Esophagus muscularis mucosa (tissue), 4 donors: ENCODE results near the gene SUPT20H. TPM values are rescaled to one million over a fixed set of nuclear protein-coding genes. Genes with fewer than 3 reads are reported as not detected.

Experiments
- DNase-seq: peaks from one replicate; pipeline ENCODE4 v3.0.0-alpha.2; 2017; ENCODE audit errors: extremely low spot score
- H3K27ac ChIP-seq, 4 donors: fragments of 200-600 bp; sonication (generic); replicated peaks in 1 of 4; 1 replicate in 3 of 4; 2 replicates in 1 of 4; pipeline ENCODE4 v1.5.1; 2016 to 2019; ENCODE audit warnings: mild to moderate bottlenecking in 1 of 4
- H3K27me3 ChIP-seq, 4 donors: fragments of 200-600 bp; sonication (generic); one replicate each; pipeline versions ENCODE4 v1.5.1 to v1.6.0; 2016 to 2019
- H3K36me3 ChIP-seq, 4 donors: fragments of 200-600 bp; sonication (generic); one replicate each; pipeline ENCODE4 v1.5.1; 2016 to 2019
- H3K4me1 ChIP-seq, 4 donors: fragments of 200-600 bp; sonication (generic); one replicate each; pipeline ENCODE4 v1.5.1; 2016 to 2019
- H3K4me3 ChIP-seq, 4 donors: fragments of 200-600 bp; sonication (generic); 1 replicate in 2 of 4; 2 replicates in 2 of 4; pipeline ENCODE4 v1.5.1; 2016 to 2019; ENCODE audit warnings: mild to moderate bottlenecking in 4 of 4, moderate library complexity in 1 of 4
- H3K9me3 ChIP-seq, 4 donors: fragments of 200-600 bp; sonication (generic); 1 replicate in 3 of 4; 2 replicates in 1 of 4; pipeline ENCODE4 v1.5.1; 2016 to 2019
- CTCF ChIP-seq, 3 experiments: fragments of 200-600 bp in 2 of 3; fragments of 450-650 bp in 1 of 3; sonication (generic) in 2 of 3; IDR thresholded peaks; one replicate each; pipeline ENCODE4 v1.5.1; 2017 to 2019; ENCODE audit warnings: antibody characterized with exemption in 3 of 3, mild to moderate bottlenecking in 2 of 3, moderate library complexity in 1 of 3
- EP300 ChIP-seq: sonication (generic); formaldehyde crosslinking; IDR thresholded peaks from one replicate; pipeline ENCODE4 v1.6.1; 2017; ENCODE audit warnings: antibody characterized with exemption
- POLR2A ChIP-seq: fragments of 450-650 bp; IDR thresholded peaks from one replicate; pipeline ENCODE4 v1.6.1; 2017; ENCODE audit warnings: antibody characterized with exemption, moderate library complexity, mild to moderate bottlenecking, low read depth
- POLR2AphosphoS5 ChIP-seq, 2 donors: sonication (generic); formaldehyde crosslinking; IDR thresholded peaks; one replicate each; pipeline ENCODE4 v1.6.1; 2017; ENCODE audit warnings: antibody characterized with exemption in 2 of 2
- WGBS: methylation state at CpG from one replicate; pipeline ENCODE4 v1.1.5; 2018; 5-methylcytosine and 5-hydroxymethylcytosine counted together
- intact Hi-C: fragments of 100-400 bp; cut with DNase I; formaldehyde crosslinking; loops from one replicate; pipeline ENCODE4 v1.15.1; 2023
- total RNA-seq, 4 donors: library from RNA; depleted of rRNA; stranded (reverse); fragments of >200 nt; gene quantifications; one replicate each; pipeline versions ENCODE4 v1.1.0 to v1.2.1, GENCODE V29; 2016

The SUPT20H gene
- total RNA-seq, 4 donors from 2014 or later: 23.0 to 37.4 (median 31.7) TPM

- no peak overlapping the region for H3K4me3 ChIP-seq
- no peak for DNase-seq
- intact Hi-C loops: loop anchor here (5.0 kb wide), 1 partner anchor 43 kb away; no protein-coding TSS in a partner anchor
Observed at GRCh38 chr13:37049810-37050209, 9.7 kb downstream of the SUPT20H start.

GRCh38 chr13:37047846-37048245, 11.6 kb downstream of the SUPT20H start:
- H3K4me3 ChIP-seq: no peak overlapping the region
- 89% methylated on average over 3 of the region's 3 CpGs for WGBS
- H3K9me3 ChIP-seq: no peaks in the 10 kb centered on the region
- intact Hi-C loops: no loop called here
- no peaks in the 10 kb centered on the region for H3K27me3 ChIP-seq
- TF ChIP-seq CTCF (IDR thresholded peaks at IDR 0.05): no peak
- TF ChIP-seq POLR2AphosphoS5 (IDR thresholded peaks at IDR 0.05): no peak
- no peak for TF ChIP-seq POLR2A
- TF ChIP-seq EP300: no peak
- peaks cover 19 to 48% (median 29%) of the 10 kb centered on the region in 4 donors for H3K36me3 ChIP-seq
- H3K27ac ChIP-seq: no peak overlapping the region
- no peak for DNase-seq
- peaks cover 0 to 4% (median 0%) of the 10 kb centered on the region in 4 donors for H3K4me1 ChIP-seq

More at GRCh38 chr13:37049810-37050209, 9.7 kb downstream of the SUPT20H start:
- no peaks in the 10 kb centered on the region for H3K9me3 ChIP-seq
- peaks cover 10 to 33% (median 16%) of the 10 kb centered on the region in 4 donors for H3K36me3 ChIP-seq
- peaks cover 0 to 4% (median 0%) of the 10 kb centered on the region in 4 donors for H3K4me1 ChIP-seq
- H3K27ac ChIP-seq: no peak overlapping the region
- H3K27me3 ChIP-seq: no peaks in the 10 kb centered on the region
- TF ChIP-seq EP300 (no peak), POLR2A (no peak), POLR2AphosphoS5 (IDR thresholded peaks at IDR 0.05) (no peak), CTCF (IDR thresholded peaks at IDR 0.05) (no peak)
- 58% methylated on average over 1 of the region's 1 CpG for WGBS

DNA sequence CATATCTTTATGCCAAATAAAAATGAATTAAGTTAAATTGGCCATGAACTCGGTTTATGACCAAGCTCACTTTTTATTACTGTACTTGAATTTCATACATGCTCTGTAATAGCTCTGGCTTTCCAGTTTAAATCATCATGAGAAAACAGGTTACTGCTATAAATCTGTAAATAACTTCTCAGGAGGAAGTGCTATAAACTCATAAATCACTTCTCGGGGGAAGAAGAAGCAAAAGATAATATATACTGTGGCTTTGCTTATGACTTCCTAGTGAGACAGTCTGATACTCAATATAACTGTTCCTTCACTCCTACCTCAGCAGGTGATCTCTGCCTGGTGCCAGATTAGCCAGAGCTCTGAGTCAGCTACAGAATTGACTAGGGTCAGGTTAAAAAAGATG, 12.5 kb downstream of the SUPT20H start:
- peaks cover 27 to 54% (median 37%) of the 10 kb centered on the region in 4 donors for H3K36me3 ChIP-seq
- H3K4me3 ChIP-seq: no peak overlapping the region
- peaks cover 0 to 4% (median 0%) of the 10 kb centered on the region in 4 donors for H3K4me1 ChIP-seq
- 85% methylated on average over 2 of the region's 2 CpGs for WGBS
- TF ChIP-seq POLR2AphosphoS5 (IDR thresholded peaks at IDR 0.05) (no peak), POLR2A (no peak), EP300 (no peak), CTCF (IDR thresholded peaks at IDR 0.05) (no peak)
- H3K27me3 ChIP-seq: no peaks in the 10 kb centered on the region
- no peak for DNase-seq
- H3K9me3 ChIP-seq: no peaks in the 10 kb centered on the region
- intact Hi-C loops: no loop called here
- H3K27ac ChIP-seq: no peak overlapping the region

GRCh38 chr13:37046062-37046461, 13.4 kb downstream of the SUPT20H start:
- TF ChIP-seq POLR2AphosphoS5 (IDR thresholded peaks at IDR 0.05) (no peak), EP300 (no peak), CTCF (IDR thresholded peaks at IDR 0.05) (no peak)
- intact Hi-C loops: no loop called here
- Histone ChIP-seq H3K4me1 (no peaks in the 10 kb centered on the region), H3K9me3 (no peaks in the 10 kb centered on the region), H3K36me3 (peaks cover 36 to 63% (median 46%) of the 10 kb centered on the region in 4 donors), H3K4me3 (no peak overlapping the region), H3K27ac (no peak overlapping the region), H3K27me3 (no peaks in the 10 kb centered on the region)
- 96% methylated on average over 1 of the region's 1 CpG for WGBS
- DNase-seq: no peak

- intact Hi-C loops: no loop called here
- TF ChIP-seq EP300 (no peak), POLR2AphosphoS5 (IDR thresholded peaks at IDR 0.05) (no peak), CTCF (IDR thresholded peaks at IDR 0.05) (no peak), POLR2A (no peak)
- peaks cover 45 to 94% (median 78%) of the 10 kb centered on the region in 4 donors for H3K36me3 ChIP-seq
- H3K27ac ChIP-seq: no peak overlapping the region
- H3K4me1 ChIP-seq: no peaks in the 10 kb centered on the region
- no peaks in the 10 kb centered on the region for H3K27me3 ChIP-seq
- DNase-seq: no peak
- H3K4me3 ChIP-seq: no peak overlapping the region
- no peaks in the 10 kb centered on the region for H3K9me3 ChIP-seq
Observed at GRCh38 chr13:37040789-37041188, 18.7 kb downstream of the SUPT20H start.
